ENCODE measurements around the gene ERI3.

GRCh38 chr1:44390277-44390676, 35.2 kb upstream of the ERI3 start:
- no peak for TF ChIP-seq CTCF (IDR thresholded peaks at IDR 0.05)
- TF ChIP-seq POLR2A (IDR thresholded peaks at IDR 0.05), result no peak

All from thyroid gland (tissue), 4 donors.